ENCODE results near the gene LENG9. TPM values are rescaled to one million over a fixed set of nuclear protein-coding genes. Genes with fewer than 3 reads are reported as not detected.

The LENG9 gene
- total RNA-seq, 4 donors from 2014 or later, result 3.1 to 7.9 (median 4.1) TPM

GRCh38 chr19:54481326-54481930 is 17.9 kb upstream of the LENG9 start:
- H3K9me3 ChIP-seq, result no peaks in the 10 kb centered on the region
- peaks cover 4% of the 10 kb centered on the region for H3K4me1 ChIP-seq
- TF ChIP-seq CTCF (IDR thresholded peaks at IDR 0.05) (peak; percentile 8 to 50), POLR2AphosphoS5 (IDR thresholded peaks at IDR 0.05) (no peak), EP300 (IDR thresholded peaks at IDR 0.05) (no peak)
- 12% methylated on average over 16 of the region's 16 CpGs for WGBS
- no peaks in the 10 kb centered on the region for H3K36me3 ChIP-seq
- peak in 1 of 2 donors; percentile 54 for DNase-seq (ENCODE audit: low spot score in 2 of 2)
- peaks cover 19% of the 10 kb centered on the region for H3K27me3 ChIP-seq
- H3K27ac ChIP-seq, result no peak overlapping the region
- H3K4me3 ChIP-seq, result no peak overlapping the region

GRCh38 chr19:54480051-54480450 is 16.5 kb upstream of the LENG9 start:
- TF ChIP-seq POLR2AphosphoS5 (IDR thresholded peaks at IDR 0.05) (no peak), CTCF (IDR thresholded peaks at IDR 0.05) (no peak), POLR2A (IDR thresholded peaks at IDR 0.05) (no peak), EP300 (IDR thresholded peaks at IDR 0.05) (no peak)
- WGBS, result 62% methylated on average over 2 of the region's 2 CpGs
- Histone ChIP-seq H3K27ac (no peak overlapping the region), H3K36me3 (no peaks in the 10 kb centered on the region), H3K4me1 (peaks cover 4% of the 10 kb centered on the region), H3K4me3 (no peak overlapping the region), H3K9me3 (no peaks in the 10 kb centered on the region), H3K27me3 (peaks cover 14% of the 10 kb centered on the region)
- DNase-seq (ENCODE audit: low spot score in 2 of 2), result no peak

GRCh38 chr19:54478677-54479266 is 15.2 kb upstream of the LENG9 start:
- Histone ChIP-seq H3K36me3 (no peaks in the 10 kb centered on the region), H3K27me3 (peaks cover 4% of the 10 kb centered on the region), H3K27ac (no peak overlapping the region), H3K4me3 (no peak overlapping the region), H3K4me1 (peaks cover 6% of the 10 kb centered on the region), H3K9me3 (no peaks in the 10 kb centered on the region)
- TF ChIP-seq POLR2A (IDR thresholded peaks at IDR 0.05), result no peak
- TF ChIP-seq CTCF (IDR thresholded peaks at IDR 0.05), result peak in 1 of 2 donors; percentile 49
- DNase-seq (ENCODE audit: low spot score in 2 of 2), result no peak
- WGBS, result 29% methylated on average over 10 of the region's 10 CpGs

GRCh38 chr19:54477650-54478049 is 14.1 kb upstream of the LENG9 start:
- Histone ChIP-seq H3K36me3 (no peaks in the 10 kb centered on the region), H3K27ac (no peak overlapping the region), H3K4me1 (peaks cover 12% of the 10 kb centered on the region), H3K9me3 (no peaks in the 10 kb centered on the region), H3K27me3 (peaks cover 4% of the 10 kb centered on the region), H3K4me3 (no peak overlapping the region)
- WGBS, result 65% methylated on average over 3 of the region's 3 CpGs
- TF ChIP-seq EP300 (IDR thresholded peaks at IDR 0.05), result no peak
- no peak for TF ChIP-seq POLR2A (IDR thresholded peaks at IDR 0.05)
- no peak for TF ChIP-seq CTCF (IDR thresholded peaks at IDR 0.05)
- no peak for TF ChIP-seq POLR2AphosphoS5 (IDR thresholded peaks at IDR 0.05)
- DNase-seq (ENCODE audit: low spot score in 2 of 2), result no peak

- no peak overlapping the region for H3K4me3 ChIP-seq
- H3K27me3 ChIP-seq, result peaks cover 4% of the 10 kb centered on the region
- DNase-seq (ENCODE audit: low spot score in 2 of 2), result no peak
- peaks cover 23% of the 10 kb centered on the region for H3K4me1 ChIP-seq
- H3K27ac ChIP-seq, result no peak overlapping the region
- no peak for TF ChIP-seq POLR2AphosphoS5 (IDR thresholded peaks at IDR 0.05)
- TF ChIP-seq POLR2A (IDR thresholded peaks at IDR 0.05), result no peak
- TF ChIP-seq CTCF (IDR thresholded peaks at IDR 0.05), result no peak
- no peak for TF ChIP-seq EP300 (IDR thresholded peaks at IDR 0.05)
- whole genome bisulfite sequencing, result 92% methylated on average over 9 of the region's 11 CpGs
- no peaks in the 10 kb centered on the region for H3K9me3 ChIP-seq
- no peaks in the 10 kb centered on the region for H3K36me3 ChIP-seq
Observed at GRCh38 chr19:54475706-54476105, 12.1 kb upstream of the LENG9 start.
